Stimulated activated CD4-positive, alpha-beta T cell treated with anti-CD3 and anti-CD28 coated beads, Interleukin-1b, Interleukin-23, amount 100 ng/mL, for 1 hour (primary cell): Measurements from ENCODE around the gene ADAMTS12.

Experiments used
- DNase-seq, 2 donors: peaks; one replicate each; pipeline ENCODE4 v3.0.0-alpha.2; 2020; ENCODE audit warnings: low read depth in 2 of 2

The ADAMTS12 gene

GRCh38 chr5:33806738-33807442 is 84.9 kb downstream of the ADAMTS12 start:
- DNase-seq: no peak

- no peak for DNase-seq
Observed at GRCh38 chr5:33801292-33801691, 90.5 kb downstream of the ADAMTS12 start.

GRCh38 chr5:33800241-33800950 is 91.4 kb downstream of the ADAMTS12 start:
- no peak for DNase-seq

- no peak for DNase-seq
Observed at GRCh38 chr5:33795496-33795895, 96.3 kb downstream of the ADAMTS12 start.

GRCh38 chr5:33794550-33795181 is 97.1 kb downstream of the ADAMTS12 start:
- DNase-seq: no peak

- DNase-seq: no peak
Observed at GRCh38 chr5:33793836-33794549, 97.8 kb downstream of the ADAMTS12 start.

GRCh38 chr5:33793276-33793675 is 98.5 kb downstream of the ADAMTS12 start:
- DNase-seq: no peak

- no peak for DNase-seq
Observed at GRCh38 chr5:33792559-33792958, 99.2 kb downstream of the ADAMTS12 start.

- no peak for DNase-seq
Observed at GRCh38 chr5:33789567-33789957, 102.2 kb downstream of the ADAMTS12 start.

- DNase-seq: no peak
Observed at GRCh38 chr5:33788922-33789566, 102.7 kb downstream of the ADAMTS12 start.

- no peak for DNase-seq
Observed at GRCh38 chr5:33785571-33785970, 106.2 kb downstream of the ADAMTS12 start.

- DNase-seq: no peak
Observed at GRCh38 chr5:33781286-33781685, 110.5 kb downstream of the ADAMTS12 start.

- no peak for DNase-seq
Observed at GRCh38 chr5:33776151-33776660, 115.6 kb downstream of the ADAMTS12 start.

GRCh38 chr5:33774341-33774740 is 117.4 kb downstream of the ADAMTS12 start:
- DNase-seq: no peak

GRCh38 chr5:33772380-33772897 is 119.4 kb downstream of the ADAMTS12 start:
- no peak for DNase-seq

GRCh38 chr5:33769968-33770367 is 121.8 kb downstream of the ADAMTS12 start:
- DNase-seq: no peak

GRCh38 chr5:33769196-33769595 is 122.6 kb downstream of the ADAMTS12 start:
- no peak for DNase-seq

- DNase-seq: no peak
Observed at GRCh38 chr5:33766023-33766422, 125.8 kb downstream of the ADAMTS12 start.

GRCh38 chr5:33764786-33765185 is 127.0 kb downstream of the ADAMTS12 start:
- no peak for DNase-seq

- DNase-seq: no peak
Observed at GRCh38 chr5:33763435-33763834, 128.4 kb downstream of the ADAMTS12 start.

GRCh38 chr5:33762859-33763258 is 128.9 kb downstream of the ADAMTS12 start:
- no peak for DNase-seq
